MM.1S (cell line): ENCODE measurements around the gene COMP.

Source experiments
- DNase-seq: peaks from one replicate; pipeline ENCODE4 v3.0.0-alpha.2; 2015
- H2AFZ ChIP-seq: fragments of 300-600 bp; sonication (generic); 2 replicates; pipeline ENCODE4 v1.6.0; 2016; ENCODE audit warnings: antibody characterized with exemption, low read length
- H3F3A ChIP-seq: fragments of 300-600 bp; sonication (generic); 2 replicates; pipeline ENCODE4 v1.6.1; 2016; ENCODE audit warnings: mild to moderate bottlenecking, antibody characterized with exemption, low read length, moderate library complexity, mixed read lengths; ENCODE audit not compliant: insufficient read depth
- H3K27ac ChIP-seq: fragments of 300-600 bp; sonication (generic); 2 replicates; pipeline ENCODE4 v1.5.1; 2016; ENCODE audit warnings: mild to moderate bottlenecking, low read length
- H3K27me3 ChIP-seq: fragments of 300-600 bp; sonication (generic); replicated peaks from 2 replicates; pipeline ENCODE4 v1.6.0; 2016; ENCODE audit warnings: low read length; ENCODE audit not compliant: insufficient read depth
- H3K36me3 ChIP-seq: fragments of 300-600 bp; sonication (generic); replicated peaks from 2 replicates; pipeline ENCODE4 v1.6.1; 2016; ENCODE audit warnings: mild to moderate bottlenecking, low read length, mixed read lengths; ENCODE audit not compliant: insufficient read depth
- H3K4me1 ChIP-seq: fragments of 300-600 bp; sonication (generic); 2 replicates; pipeline ENCODE4 v1.6.1; 2016; ENCODE audit warnings: low read length, mixed read lengths
- H3K4me2 ChIP-seq: fragments of 300-600 bp; sonication (generic); 2 replicates; pipeline ENCODE4 v1.6.0; 2016; ENCODE audit warnings: low read depth, low read length
- H3K4me3 ChIP-seq: fragments of 300-600 bp; sonication (generic); 2 replicates; pipeline ENCODE4 v1.5.1; 2016; ENCODE audit warnings: low read length, mixed read lengths
- H3K79me2 ChIP-seq: fragments of 300-600 bp; sonication (generic); 2 replicates; pipeline ENCODE4 v1.6.1; 2016; ENCODE audit warnings: mixed run types, low read length, mixed read lengths
- H3K9ac ChIP-seq: fragments of 300-600 bp; sonication (generic); 2 replicates; pipeline ENCODE4 v1.6.1; 2016; ENCODE audit warnings: low read length, mixed read lengths
- H3K9me2 ChIP-seq: fragments of 300-600 bp; sonication (generic); replicated peaks from 2 replicates; pipeline ENCODE4 v1.6.1; 2016; ENCODE audit warnings: mild to moderate bottlenecking, low read length, mixed read lengths; ENCODE audit not compliant: insufficient read depth
- H3K9me3 ChIP-seq: fragments of 300-600 bp; sonication (generic); replicated peaks from 2 replicates; pipeline ENCODE4 v1.6.1; 2016; ENCODE audit warnings: mild to moderate bottlenecking, low read length, mixed read lengths; ENCODE audit not compliant: insufficient read depth
- H4K20me1 ChIP-seq: fragments of 300-600 bp; sonication (generic); 2 replicates; pipeline ENCODE4 v1.6.1; 2016; ENCODE audit warnings: mild to moderate bottlenecking, low read length, moderate library complexity, mixed read lengths; ENCODE audit not compliant: insufficient read depth
- CTCF ChIP-seq: fragments of 300-600 bp; sonication (generic); IDR thresholded peaks from 2 replicates; pipeline ENCODE4 v1.5.1; 2016; ENCODE audit warnings: antibody characterized with exemption, low read length, mixed read lengths
- EZH2 ChIP-seq: fragments of 300-600 bp; sonication (generic); optimal IDR thresholded peaks from 2 replicates; pipeline ENCODE3; 2017; ENCODE audit warnings: low read depth, mild to moderate bottlenecking, antibody characterized with exemption, low read length, mixed read lengths
- EZH2phosphoT487 ChIP-seq: fragments of 300-600 bp; sonication (generic); IDR thresholded peaks from 2 replicates; pipeline ENCODE4 v1.6.1; 2018; ENCODE audit warnings: antibody characterized with exemption, low read length

The COMP gene

GRCh38 chr19:18776288-18776594 is 14.9 kb downstream of the COMP start:
- Histone ChIP-seq H3K9ac (no peak overlapping the region), H3K79me2 (no peaks in the 10 kb centered on the region), H3K27me3 (peaks cover 13% of the 10 kb centered on the region), H3K27ac (no peak overlapping the region), H2AFZ (no peak overlapping the region), H3K9me2 (no peaks in the 10 kb centered on the region), H3K9me3 (no peaks in the 10 kb centered on the region), H3K36me3 (no peaks in the 10 kb centered on the region), H3F3A (no peaks in the 10 kb centered on the region), H4K20me1 (no peaks in the 10 kb centered on the region), H3K4me3 (no peak overlapping the region), H3K4me2 (no peak overlapping the region), H3K4me1 (peaks cover 10% of the 10 kb centered on the region)
- DNase-seq: no peak
- TF ChIP-seq CTCF: no peak
- no peak for TF ChIP-seq EZH2phosphoT487
- no peak for TF ChIP-seq EZH2

- no peaks in the 10 kb centered on the region for H3K9me3 ChIP-seq
- H4K20me1 ChIP-seq: no peaks in the 10 kb centered on the region
- H3F3A ChIP-seq: no peaks in the 10 kb centered on the region
- no peaks in the 10 kb centered on the region for H3K79me2 ChIP-seq
- H2AFZ ChIP-seq: no peak overlapping the region
- DNase-seq: no peak
- H3K4me2 ChIP-seq: no peak overlapping the region
- no peak overlapping the region for H3K9ac ChIP-seq
- TF ChIP-seq CTCF: no peak
- TF ChIP-seq EZH2: no peak
- no peak for TF ChIP-seq EZH2phosphoT487
- no peak overlapping the region for H3K27ac ChIP-seq
- no peak overlapping the region for H3K4me3 ChIP-seq
- H3K36me3 ChIP-seq: no peaks in the 10 kb centered on the region
- no peaks in the 10 kb centered on the region for H3K9me2 ChIP-seq
- peaks cover 10% of the 10 kb centered on the region for H3K4me1 ChIP-seq
- H3K27me3 ChIP-seq: peaks cover 11% of the 10 kb centered on the region
Observed at GRCh38 chr19:18775586-18776287, 15.4 kb downstream of the COMP start.

- Histone ChIP-seq H3K27ac (no peak overlapping the region), H3K79me2 (no peaks in the 10 kb centered on the region), H3K4me1 (peaks cover 10% of the 10 kb centered on the region), H3K4me3 (no peak overlapping the region), H3F3A (no peaks in the 10 kb centered on the region), H3K9me2 (no peaks in the 10 kb centered on the region), H4K20me1 (no peaks in the 10 kb centered on the region), H3K27me3 (peaks cover 3% of the 10 kb centered on the region; the same call in 1 of the 2 replicates), H2AFZ (no peak overlapping the region), H3K9me3 (no peaks in the 10 kb centered on the region), H3K36me3 (no peaks in the 10 kb centered on the region), H3K4me2 (no peak overlapping the region), H3K9ac (no peak overlapping the region)
- DNase-seq: no peak
- TF ChIP-seq EZH2 (no peak), CTCF (no peak), EZH2phosphoT487 (no peak)
Observed at GRCh38 chr19:18774782-18775444, 16.2 kb downstream of the COMP start.
